ENCODE data around the gene ADAMTSL5.
A peak's percentile ranks its signal among the peaks of the same experiment; 100 is the strongest.
"Not testable (repeated sequence)": the region's sequence is repeated elsewhere in the genome, so short reads cannot be mapped to it uniquely, and the experiment has no call there.

The ADAMTSL5 gene

DNA sequence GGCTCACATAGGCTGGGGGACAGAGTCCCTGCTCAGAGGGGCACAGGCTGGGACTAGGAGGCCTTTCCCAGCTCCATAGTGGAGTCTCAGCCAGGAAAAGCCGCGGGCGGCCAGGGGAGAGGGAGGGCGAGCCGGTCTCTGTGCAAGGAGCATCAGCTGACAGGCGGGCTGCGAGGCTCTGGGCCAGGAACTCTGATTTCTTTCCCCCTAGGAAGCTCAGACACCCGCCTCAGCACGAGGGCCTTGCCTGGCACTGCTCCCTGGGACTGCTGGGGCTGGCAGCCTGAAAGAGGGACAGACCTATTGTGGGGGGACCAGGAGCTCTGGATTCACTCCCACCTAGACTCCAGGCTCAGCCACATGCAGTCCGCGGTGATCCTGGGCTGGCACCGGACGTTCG is 8.8 kb upstream of the ADAMTSL5 start:
- peaks cover 41% of the 10 kb centered on the region for H3K27me3 ChIP-seq (replicated peaks; ENCODE audit: control insufficient read depth, insufficient read depth, low read length)
- no peaks in the 10 kb centered on the region for H3K4me1 ChIP-seq (ENCODE audit: control insufficient read depth, insufficient read depth, low read length)
- no peak overlapping the region for H3K4me3 ChIP-seq (ENCODE audit: low read length)
- no peak overlapping the region for H3K9ac ChIP-seq (ENCODE audit: low read length)
- H3K9me3 ChIP-seq (ENCODE audit: control insufficient read depth, low read length), result no peaks in the 10 kb centered on the region
- no peaks in the 10 kb centered on the region for H3K36me3 ChIP-seq (ENCODE audit: control insufficient read depth, insufficient read depth, low read length, severe bottlenecking)
- no peak for DNase-seq (ENCODE audit: low read depth)

DNA sequence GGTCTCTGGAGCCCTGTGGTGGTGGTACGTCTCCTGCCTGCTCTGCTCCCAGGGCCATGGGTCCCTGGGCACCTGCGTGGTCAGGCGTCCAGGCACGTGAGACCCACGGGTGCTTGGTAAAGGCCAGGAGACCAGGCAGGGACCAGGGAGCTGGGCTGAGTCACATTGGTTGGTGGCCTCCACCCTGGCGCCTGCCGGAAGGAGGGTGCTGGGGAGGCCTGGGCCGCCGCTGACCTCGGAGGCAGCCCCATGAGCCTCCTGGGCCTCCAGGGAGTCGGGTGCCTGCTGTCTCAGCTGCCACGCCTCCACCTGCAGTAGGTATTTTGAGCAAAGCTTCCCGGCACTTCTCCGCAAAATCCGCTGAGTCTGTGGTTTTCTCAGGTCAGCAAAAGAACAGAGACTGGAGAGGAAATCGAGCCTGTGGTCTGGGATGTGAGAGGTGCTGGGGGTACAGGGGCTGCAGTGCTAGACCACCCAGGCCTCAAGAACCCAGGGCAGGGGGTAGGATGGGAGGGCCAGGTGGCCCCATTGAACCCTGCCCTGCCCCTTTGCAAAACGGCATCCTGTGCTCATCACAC is 7.5 kb upstream of the ADAMTSL5 start:
- Histone ChIP-seq H3K4me1 (ENCODE audit: control insufficient read depth, insufficient read depth, low read length) (no peaks in the 10 kb centered on the region), H3K36me3 (ENCODE audit: control insufficient read depth, insufficient read depth, low read length, severe bottlenecking) (no peaks in the 10 kb centered on the region), H3K27me3 (replicated peaks; ENCODE audit: control insufficient read depth, insufficient read depth, low read length) (peaks cover 31% of the 10 kb centered on the region), H3K9me3 (ENCODE audit: control insufficient read depth, low read length) (peaks cover 3% of the 10 kb centered on the region), H3K4me3 (ENCODE audit: low read length) (no peak overlapping the region), H3K9ac (ENCODE audit: low read length) (no peak overlapping the region)
- no peak for DNase-seq (ENCODE audit: low read depth)

DNA sequence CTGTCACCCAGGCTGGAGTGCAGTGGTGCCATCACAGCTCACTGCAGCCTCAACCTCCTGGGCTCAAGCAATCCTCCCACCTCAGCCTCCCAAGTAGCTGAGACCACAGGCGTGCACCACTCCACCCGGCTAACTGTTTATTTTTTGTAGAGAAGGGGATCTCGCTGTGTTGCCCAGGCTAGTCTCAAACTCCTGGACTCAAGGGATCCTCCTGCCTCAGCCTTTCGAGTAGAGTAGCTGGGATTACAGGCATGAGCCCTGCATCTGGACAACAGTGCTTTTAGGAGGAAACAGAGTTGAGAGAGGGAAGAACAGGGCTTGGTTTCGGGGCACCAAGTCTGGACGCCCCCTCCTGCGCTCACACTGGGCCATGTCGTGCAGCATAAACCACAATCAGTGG is 7.0 kb upstream of the ADAMTSL5 start:
- H3K4me3 ChIP-seq (ENCODE audit: low read length); DNase-seq (ENCODE audit: low read depth); H3K9ac ChIP-seq (ENCODE audit: low read length); H3K36me3 ChIP-seq (ENCODE audit: control insufficient read depth, insufficient read depth, low read length, severe bottlenecking); H3K4me1 ChIP-seq (ENCODE audit: control insufficient read depth, insufficient read depth, low read length); H3K9me3 ChIP-seq (ENCODE audit: control insufficient read depth, low read length): not testable (repeated sequence)
- H3K27me3 ChIP-seq (replicated peaks; ENCODE audit: control insufficient read depth, insufficient read depth, low read length), result peaks cover 30% of the 10 kb centered on the region

DNA sequence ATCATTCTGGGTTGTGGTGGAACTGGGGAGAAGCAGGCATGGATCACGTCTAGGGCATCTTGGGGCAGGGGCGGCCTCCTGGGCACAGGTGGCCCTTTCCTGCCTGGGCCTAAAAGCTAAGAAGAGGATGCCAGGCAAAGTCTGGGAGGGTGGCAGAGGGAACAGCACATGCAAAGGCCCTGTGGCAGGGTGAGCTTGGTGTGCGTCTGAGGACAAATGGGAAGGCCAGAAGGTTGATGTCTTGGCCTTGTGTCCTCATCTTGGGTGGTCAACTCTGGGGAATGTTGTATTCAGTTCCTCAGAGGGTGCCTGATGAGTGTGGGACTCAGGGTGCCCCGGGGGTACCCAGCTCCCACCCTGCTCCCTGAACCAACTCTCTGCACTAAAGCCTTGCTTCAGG is 5.7 kb upstream of the ADAMTSL5 start:
- peaks cover 22% of the 10 kb centered on the region for H3K27me3 ChIP-seq (replicated peaks; ENCODE audit: control insufficient read depth, insufficient read depth, low read length)

DNA sequence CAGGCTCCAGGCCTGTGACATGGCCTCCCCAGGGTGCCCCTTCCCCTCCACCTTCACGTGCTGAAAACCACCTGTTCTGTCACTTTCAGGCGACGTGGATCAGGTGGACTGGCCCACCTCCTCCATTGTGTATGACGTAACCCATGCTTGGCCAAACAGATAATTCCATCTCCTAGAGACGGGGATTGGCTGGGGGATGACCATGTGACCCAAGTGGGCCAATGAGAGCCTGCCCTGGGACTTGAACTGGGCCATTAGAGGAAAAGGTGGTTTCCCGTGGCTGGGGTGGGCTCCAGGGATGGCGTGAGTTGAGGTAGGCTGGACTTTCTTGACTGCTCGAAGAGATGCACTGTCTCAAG is 3.6 kb upstream of the ADAMTSL5 start:
- peaks cover 3% of the 10 kb centered on the region for H3K9me3 ChIP-seq (ENCODE audit: control insufficient read depth, low read length)
- H3K4me1 ChIP-seq (ENCODE audit: control insufficient read depth, insufficient read depth, low read length), result peaks cover 3% of the 10 kb centered on the region
- no peak for DNase-seq (ENCODE audit: low read depth)
- H3K4me3 ChIP-seq (ENCODE audit: low read length), result no peak overlapping the region
- H3K9ac ChIP-seq (ENCODE audit: low read length), result no peak overlapping the region
- peaks cover 12% of the 10 kb centered on the region for H3K27me3 ChIP-seq (replicated peaks; ENCODE audit: control insufficient read depth, insufficient read depth, low read length)
- no peaks in the 10 kb centered on the region for H3K36me3 ChIP-seq (ENCODE audit: control insufficient read depth, insufficient read depth, low read length, severe bottlenecking)

More for the DNA sequence above, 5.7 kb upstream of the ADAMTSL5 start:
- H3K4me1 ChIP-seq (ENCODE audit: control insufficient read depth, insufficient read depth, low read length), result no peaks in the 10 kb centered on the region
- no peak overlapping the region for H3K9ac ChIP-seq (ENCODE audit: low read length)
- H3K36me3 ChIP-seq (ENCODE audit: control insufficient read depth, insufficient read depth, low read length, severe bottlenecking), result no peaks in the 10 kb centered on the region
- H3K4me3 ChIP-seq (ENCODE audit: low read length), result no peak overlapping the region
- no peak for DNase-seq (ENCODE audit: low read depth)
- H3K9me3 ChIP-seq (ENCODE audit: control insufficient read depth, low read length), result peaks cover 3% of the 10 kb centered on the region

DNA sequence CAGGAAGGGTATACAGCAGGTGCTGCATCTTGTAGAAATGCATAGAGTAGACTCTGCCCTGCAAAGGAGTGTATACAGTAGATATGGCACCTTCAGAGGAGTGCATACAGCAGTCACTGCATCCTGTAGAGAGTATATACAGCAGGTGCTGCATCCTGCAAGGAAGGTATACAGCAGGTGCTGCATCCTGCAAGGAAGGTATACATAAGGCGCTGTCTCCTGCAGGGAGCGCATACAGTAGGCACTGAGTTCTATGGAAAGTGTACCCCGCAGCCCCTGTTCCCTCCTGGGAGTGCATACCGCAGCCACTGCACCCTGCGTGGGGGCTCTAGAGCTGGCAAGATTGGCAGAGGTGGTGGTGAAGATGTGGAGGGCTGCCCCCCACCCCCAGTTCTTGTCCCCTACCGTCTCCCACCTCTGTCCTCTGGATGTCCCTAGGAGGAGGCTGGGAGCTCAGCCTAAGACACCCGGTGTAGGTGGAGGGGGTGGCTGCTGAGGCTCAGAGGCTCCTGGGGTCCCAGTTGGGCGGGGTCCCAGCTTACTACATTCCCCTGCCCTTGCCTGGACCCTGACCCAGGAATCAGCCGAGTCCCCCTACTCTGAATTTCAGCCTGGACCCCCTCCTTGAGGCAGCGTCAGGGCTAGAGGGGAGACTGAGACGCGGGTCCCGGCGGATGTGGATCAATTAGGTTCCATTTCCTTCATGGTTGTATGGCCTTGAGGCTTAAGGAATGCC is 2.3 kb upstream of the ADAMTSL5 start:
- Histone ChIP-seq H3K36me3 (ENCODE audit: control insufficient read depth, insufficient read depth, low read length, severe bottlenecking) (no peaks in the 10 kb centered on the region), H3K4me1 (ENCODE audit: control insufficient read depth, insufficient read depth, low read length) (peaks cover 3% of the 10 kb centered on the region), H3K9ac (ENCODE audit: low read length) (no peak overlapping the region), H3K4me3 (ENCODE audit: low read length) (no peak overlapping the region), H3K27me3 (replicated peaks; ENCODE audit: control insufficient read depth, insufficient read depth, low read length) (peaks cover 12% of the 10 kb centered on the region), H3K9me3 (ENCODE audit: control insufficient read depth, low read length) (peaks cover 3% of the 10 kb centered on the region)
- no peak for DNase-seq (ENCODE audit: low read depth)

DNA sequence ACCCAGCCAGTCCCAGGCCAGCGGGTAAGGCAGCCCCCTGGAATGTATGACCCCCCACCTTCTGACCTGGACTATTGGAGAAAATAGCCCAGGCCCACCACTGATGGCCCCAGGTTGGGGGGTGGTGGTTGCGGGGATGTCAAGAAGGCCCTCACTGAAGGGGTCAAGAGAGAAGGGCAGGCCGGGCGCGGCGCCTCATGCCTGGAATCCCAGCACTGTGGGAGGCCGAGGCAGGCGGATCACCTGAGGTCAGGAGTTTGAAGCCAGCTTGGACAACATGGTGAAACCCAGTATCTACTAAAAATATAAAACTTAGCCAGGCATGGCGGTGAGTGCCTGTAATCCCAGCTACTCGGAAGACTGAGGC is 1.5 kb upstream of the ADAMTSL5 start:
- H3K4me3 ChIP-seq (ENCODE audit: low read length), result no peak overlapping the region
- DNase-seq (ENCODE audit: low read depth), result no peak
- peaks cover 12% of the 10 kb centered on the region for H3K27me3 ChIP-seq (replicated peaks; ENCODE audit: control insufficient read depth, insufficient read depth, low read length)
- H3K4me1 ChIP-seq (ENCODE audit: control insufficient read depth, insufficient read depth, low read length), result peaks cover 3% of the 10 kb centered on the region
- peaks cover 3% of the 10 kb centered on the region for H3K9me3 ChIP-seq (ENCODE audit: control insufficient read depth, low read length)
- H3K9ac ChIP-seq (ENCODE audit: low read length), result no peak overlapping the region
- no peaks in the 10 kb centered on the region for H3K36me3 ChIP-seq (ENCODE audit: control insufficient read depth, insufficient read depth, low read length, severe bottlenecking)

DNA sequence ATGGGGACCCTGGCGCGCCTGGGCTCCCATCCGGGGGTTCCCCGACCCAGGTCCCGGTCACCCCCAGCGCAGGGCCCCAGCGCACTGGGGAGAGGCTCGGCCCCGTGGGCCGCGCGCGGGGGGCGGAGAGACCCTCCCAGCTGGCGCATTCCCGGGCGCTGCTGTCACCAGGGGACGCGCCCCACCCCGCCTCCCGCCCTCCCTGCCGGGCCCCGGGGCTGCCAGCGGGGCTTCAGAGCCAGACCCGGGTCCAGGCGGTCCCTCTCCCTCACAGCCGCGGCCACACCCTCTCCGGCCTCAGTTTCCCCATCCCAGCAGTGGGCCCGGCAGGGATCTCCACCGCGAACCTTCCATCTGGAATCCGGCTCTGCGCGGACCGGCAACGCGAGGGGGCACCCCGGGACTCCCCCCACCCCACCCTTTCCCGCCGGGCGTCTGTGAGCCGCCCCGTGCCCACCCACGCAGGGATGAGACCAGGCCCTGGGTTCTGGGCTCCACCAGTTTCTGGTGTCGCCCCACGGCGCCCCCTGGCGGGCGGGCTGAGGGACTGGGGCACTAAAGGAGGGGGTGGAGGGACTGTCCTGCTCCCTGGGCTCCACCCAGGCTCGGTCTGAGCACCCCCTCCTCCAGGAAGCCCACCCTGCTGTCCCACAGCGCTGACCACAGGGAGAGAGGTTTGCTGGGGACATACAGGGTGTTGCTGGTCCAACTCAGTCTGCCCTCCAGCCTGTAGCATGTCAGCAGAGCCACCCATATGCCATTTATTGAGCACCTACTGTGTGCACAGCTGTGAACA is 878 bp upstream of the ADAMTSL5 start:
- Histone ChIP-seq H3K9me3 (ENCODE audit: control insufficient read depth, low read length) (peaks cover 3% of the 10 kb centered on the region), H3K9ac (ENCODE audit: low read length) (peak overlapping the region; percentile 76), H3K4me1 (ENCODE audit: control insufficient read depth, insufficient read depth, low read length) (peaks cover 3% of the 10 kb centered on the region), H3K4me3 (ENCODE audit: low read length) (peak overlapping the region; percentile 80), H3K27me3 (replicated peaks; ENCODE audit: control insufficient read depth, insufficient read depth, low read length) (peaks cover 12% of the 10 kb centered on the region), H3K36me3 (ENCODE audit: control insufficient read depth, insufficient read depth, low read length, severe bottlenecking) (no peaks in the 10 kb centered on the region)
- peak; percentile 84 for DNase-seq (ENCODE audit: low read depth)

DNA sequence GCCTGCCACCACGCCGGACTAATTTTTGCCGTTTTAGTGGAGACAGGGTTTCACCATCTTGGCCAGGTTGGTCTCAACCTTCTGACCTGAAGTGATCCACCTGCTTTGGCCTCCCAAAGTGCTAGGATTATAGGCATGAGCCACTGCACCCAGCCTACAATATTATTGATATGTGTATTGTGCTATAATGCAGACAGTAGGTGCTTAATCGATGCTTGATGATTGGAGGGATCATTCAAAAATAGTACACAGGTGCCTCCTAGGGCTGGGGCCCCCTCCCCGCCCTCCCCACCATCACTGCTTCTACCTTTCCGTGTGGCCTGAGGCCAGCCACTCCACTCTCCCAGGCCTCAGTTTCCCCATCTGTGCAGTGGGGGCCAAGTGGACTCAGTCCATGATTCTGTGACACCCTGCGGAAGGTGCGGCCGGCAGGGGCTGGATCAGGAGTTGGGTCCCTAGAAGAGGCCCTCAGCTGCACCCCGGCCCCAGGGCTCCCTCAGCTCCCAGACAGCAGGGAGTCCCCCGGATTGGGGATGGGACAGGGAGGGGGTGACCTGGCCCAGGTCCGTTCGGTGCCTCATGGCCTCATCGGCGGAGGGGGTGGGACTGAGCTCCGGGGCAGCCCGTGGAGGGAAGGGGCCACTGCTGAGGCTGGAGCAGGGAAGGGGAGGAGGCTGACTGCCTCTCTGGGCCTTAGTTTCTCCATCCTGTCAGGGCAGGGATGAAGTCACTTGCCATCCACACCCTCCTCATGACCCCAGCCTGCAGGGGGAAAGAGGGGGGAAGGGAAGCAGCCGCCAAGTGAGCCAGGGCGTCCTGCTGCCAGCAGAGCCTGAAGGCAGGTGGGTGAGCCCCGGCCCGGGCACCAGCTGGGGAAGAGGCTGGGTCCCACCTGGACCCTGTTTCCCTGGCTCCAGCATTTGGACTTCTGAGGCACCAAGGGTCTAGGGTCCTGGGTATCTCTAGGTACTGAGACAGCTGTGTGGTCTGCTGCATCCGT is 1.2 kb downstream of the ADAMTSL5 start:
- Histone ChIP-seq H3K36me3 (ENCODE audit: control insufficient read depth, insufficient read depth, low read length, severe bottlenecking) (no peaks in the 10 kb centered on the region), H3K4me1 (ENCODE audit: control insufficient read depth, insufficient read depth, low read length) (peaks cover 3% of the 10 kb centered on the region), H3K4me3 (ENCODE audit: low read length) (no peak overlapping the region), H3K27me3 (replicated peaks; ENCODE audit: control insufficient read depth, insufficient read depth, low read length) (peaks cover 9% of the 10 kb centered on the region), H3K9me3 (ENCODE audit: control insufficient read depth, low read length) (peaks cover 3% of the 10 kb centered on the region), H3K9ac (ENCODE audit: low read length) (no peak overlapping the region)
- no peak for DNase-seq (ENCODE audit: low read depth)

DNA sequence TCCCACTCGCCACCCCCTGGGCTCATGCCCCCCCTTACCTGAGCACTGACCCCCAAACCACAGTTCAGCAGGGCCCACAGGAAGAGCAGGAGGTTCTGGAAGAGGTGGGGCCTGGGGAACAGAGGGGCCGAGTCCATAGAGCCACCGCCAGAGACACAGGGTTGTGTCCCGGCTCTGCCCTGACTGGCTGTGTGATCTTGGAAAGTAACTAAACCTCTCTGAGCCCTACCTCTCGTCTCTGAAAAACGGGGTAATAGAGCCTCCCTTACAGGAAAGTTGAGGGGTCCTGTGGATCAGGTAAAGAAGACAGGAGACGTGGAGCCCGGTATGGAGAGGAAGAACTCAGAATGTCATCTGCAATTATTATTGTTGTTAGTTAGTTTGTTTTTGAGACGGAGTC is 2.0 kb downstream of the ADAMTSL5 start:
- H3K27me3 ChIP-seq (replicated peaks; ENCODE audit: control insufficient read depth, insufficient read depth, low read length), result peaks cover 9% of the 10 kb centered on the region
- no peak overlapping the region for H3K4me3 ChIP-seq (ENCODE audit: low read length)
- H3K4me1 ChIP-seq (ENCODE audit: control insufficient read depth, insufficient read depth, low read length), result peaks cover 3% of the 10 kb centered on the region
- H3K36me3 ChIP-seq (ENCODE audit: control insufficient read depth, insufficient read depth, low read length, severe bottlenecking), result no peaks in the 10 kb centered on the region
- H3K9ac ChIP-seq (ENCODE audit: low read length), result no peak overlapping the region
- no peak for DNase-seq (ENCODE audit: low read depth)
- no peaks in the 10 kb centered on the region for H3K9me3 ChIP-seq (ENCODE audit: control insufficient read depth, low read length)

DNA sequence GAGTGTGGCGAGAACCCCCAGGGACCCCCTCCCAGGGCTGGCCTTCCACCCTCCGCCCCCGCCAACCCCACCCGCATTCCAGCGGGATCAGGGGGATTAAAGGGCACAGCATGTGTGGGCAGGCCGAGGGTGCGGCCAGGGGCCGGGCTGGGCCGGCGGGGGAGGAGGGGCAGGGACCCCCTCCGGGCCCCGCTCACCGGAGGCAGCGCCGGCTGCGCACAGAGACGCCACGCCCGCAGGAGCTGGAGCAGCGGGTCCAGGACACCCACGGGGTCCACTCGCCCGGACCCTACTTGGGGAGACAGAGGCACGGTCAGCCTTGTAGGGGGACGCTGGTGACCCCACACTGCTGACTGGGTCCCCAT is 2.4 kb downstream of the ADAMTSL5 start:
- Histone ChIP-seq H3K27me3 (replicated peaks; ENCODE audit: control insufficient read depth, insufficient read depth, low read length) (peaks cover 9% of the 10 kb centered on the region), H3K9ac (ENCODE audit: low read length) (no peak overlapping the region), H3K36me3 (ENCODE audit: control insufficient read depth, insufficient read depth, low read length, severe bottlenecking) (no peaks in the 10 kb centered on the region), H3K9me3 (ENCODE audit: control insufficient read depth, low read length) (no peaks in the 10 kb centered on the region), H3K4me3 (ENCODE audit: low read length) (no peak overlapping the region), H3K4me1 (ENCODE audit: control insufficient read depth, insufficient read depth, low read length) (peaks cover 3% of the 10 kb centered on the region)
- no peak for DNase-seq (ENCODE audit: low read depth)
